Measurements from ENCODE around the gene MOBP. TPM values are rescaled to one million over a fixed set of nuclear protein-coding genes. Genes with fewer than 3 reads are reported as not detected.

Gene MOBP
- total RNA-seq, 2 donors from 2014 or later, result not detected

GRCh38 chr3:39550354-39551051 is 83.0 kb downstream of the MOBP start:
- Histone ChIP-seq H3K4me3 (no peak overlapping the region), H3K27me3 (replicated peaks; ENCODE audit: insufficient read depth) (no peaks in the 10 kb centered on the region), H3K36me3 (no peaks in the 10 kb centered on the region), H3K27ac (no peak overlapping the region), H3K9me3 (no peaks in the 10 kb centered on the region), H3K4me1 (ENCODE audit: control insufficient read depth in 1 of 2, low read depth in 2 of 2) (no peaks in the 10 kb centered on the region)
- no peak for TF ChIP-seq CTCF (IDR thresholded peaks at IDR 0.05)
- ATAC-seq (ENCODE audit: insufficient number of reproducible peaks, low FRiP score, low read depth) (no peak), DNase-seq (ENCODE audit: low spot score) (no peak)

Other genes starting within 250 kb of the MOBP start
- under 1 TPM; 0.28 to 0.54 TPM for gene CX3CR1, start 187.6 kb upstream of the MOBP start, total RNA-seq
- not detected for gene CCR8, start 138.0 kb upstream of the MOBP start, total RNA-seq
- gene SLC25A38, start 84.3 kb upstream of the MOBP start, total RNA-seq, result 10 to 100 TPM; 30.5 to 31.8 TPM
- 100 to 1,000 TPM; 429 to 480 TPM for gene RPSA, start 61.0 kb upstream of the MOBP start, total RNA-seq